ENCODE data around the gene SLC1A5.

The SLC1A5 gene

DNA sequence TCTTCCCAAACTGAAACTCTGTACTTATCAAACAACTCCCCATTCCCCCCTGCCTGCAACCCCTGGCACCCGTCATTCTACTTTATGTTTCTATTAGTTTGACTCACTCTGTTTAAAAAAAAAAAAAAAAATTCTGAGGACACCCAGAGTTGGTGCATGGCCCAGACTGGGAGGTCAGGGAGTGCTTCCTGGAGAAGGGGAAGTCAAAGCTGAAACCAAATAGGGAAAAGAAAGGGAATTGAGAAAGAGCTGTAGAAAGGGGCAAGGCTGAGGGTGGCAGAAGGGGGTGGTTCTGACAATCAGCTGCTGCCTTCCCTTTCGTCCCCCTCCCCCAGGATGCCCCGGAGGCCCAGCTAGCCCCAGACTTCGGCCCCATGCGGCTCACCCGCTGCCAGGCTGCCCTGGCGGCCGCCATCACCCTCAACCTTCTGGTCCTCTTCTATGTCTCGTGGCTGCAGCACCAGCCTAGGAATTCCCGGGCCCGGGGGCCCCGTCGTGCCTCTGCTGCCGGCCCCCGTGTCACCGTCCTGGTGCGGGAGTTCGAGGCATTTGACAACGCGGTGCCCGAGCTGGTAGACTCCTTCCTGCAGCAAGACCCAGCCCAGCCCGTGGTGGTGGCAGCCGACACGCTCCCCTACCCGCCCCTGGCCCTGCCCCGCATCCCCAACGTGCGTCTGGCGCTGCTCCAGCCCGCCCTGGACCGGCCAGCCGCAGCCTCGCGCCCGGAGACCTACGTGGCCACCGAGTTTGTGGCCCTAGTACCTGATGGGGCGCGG, 33.1 kb downstream of the SLC1A5 start:
- Histone ChIP-seq H3K4me2 (ENCODE audit: low read length) (no peak overlapping the region), H3K79me2 (ENCODE audit: insufficient read depth, low read length) (no peaks in the 10 kb centered on the region), H3K9me3 (ENCODE audit: low read length) (no peaks in the 10 kb centered on the region), H3K27me3 (ENCODE audit: insufficient read depth, low read length) (no peaks in the 10 kb centered on the region), H2AFZ (ENCODE audit: low read length) (no peak overlapping the region), H3K4me3 (ENCODE audit: low read depth, low read length, poor library complexity, severe bottlenecking) (no peak overlapping the region), H3K9me2 (ENCODE audit: low read depth, low read length) (no peaks in the 10 kb centered on the region), H3K36me3 (ENCODE audit: insufficient read depth, low read length) (peaks cover 3% of the 10 kb centered on the region), H3K27ac (ENCODE audit: low read depth, low read length, poor library complexity, severe bottlenecking) (no peak overlapping the region), H3K9ac (ENCODE audit: low read length) (no peak overlapping the region), H4K20me1 (ENCODE audit: insufficient read depth, low read length) (no peaks in the 10 kb centered on the region), H3F3A (ENCODE audit: insufficient read depth, low read length) (no peaks in the 10 kb centered on the region), H3K4me1 (ENCODE audit: insufficient read depth, low read length, severe bottlenecking) (peaks cover 20% of the 10 kb centered on the region)
- TF ChIP-seq EZH2 (IDR thresholded peaks at IDR 0.05; ENCODE audit: borderline replicate concordance, low read length) (no peak), CTCF (IDR thresholded peaks at IDR 0.05; ENCODE audit: low read length) (no peak)

- peaks cover 26% of the 10 kb centered on the region for H3K4me1 ChIP-seq (ENCODE audit: insufficient read depth, low read length, severe bottlenecking)
- no peaks in the 10 kb centered on the region for H3K27me3 ChIP-seq (ENCODE audit: insufficient read depth, low read length)
- H3F3A ChIP-seq (ENCODE audit: insufficient read depth, low read length), result no peaks in the 10 kb centered on the region
- H3K36me3 ChIP-seq (ENCODE audit: insufficient read depth, low read length), result peaks cover 3% of the 10 kb centered on the region
- no peak overlapping the region for H2AFZ ChIP-seq (ENCODE audit: low read length)
- H3K9me2 ChIP-seq (ENCODE audit: low read depth, low read length), result no peaks in the 10 kb centered on the region
- H3K79me2 ChIP-seq (ENCODE audit: insufficient read depth, low read length), result no peaks in the 10 kb centered on the region
- H3K9me3 ChIP-seq (ENCODE audit: low read length), result no peaks in the 10 kb centered on the region
- no peak overlapping the region for H3K4me2 ChIP-seq (ENCODE audit: low read length)
- no peak overlapping the region for H3K4me3 ChIP-seq (ENCODE audit: low read depth, low read length, poor library complexity, severe bottlenecking)
- TF ChIP-seq CTCF (IDR thresholded peaks at IDR 0.05; ENCODE audit: low read length), result peak; percentile 77
- TF ChIP-seq EZH2 (IDR thresholded peaks at IDR 0.05; ENCODE audit: borderline replicate concordance, low read length), result no peak
- H4K20me1 ChIP-seq (ENCODE audit: insufficient read depth, low read length), result no peaks in the 10 kb centered on the region
- H3K9ac ChIP-seq (ENCODE audit: low read length), result no peak overlapping the region
- no peak overlapping the region for H3K27ac ChIP-seq (ENCODE audit: low read depth, low read length, poor library complexity, severe bottlenecking)
These were observed 34.8 kb downstream of the SLC1A5 start for GRCh38 chr19:46753420-46754155.

- Histone ChIP-seq H3K27me3 (ENCODE audit: insufficient read depth, low read length) (no peaks in the 10 kb centered on the region), H3K4me2 (ENCODE audit: low read length) (no peak overlapping the region), H3K27ac (ENCODE audit: low read depth, low read length, poor library complexity, severe bottlenecking) (no peak overlapping the region), H2AFZ (ENCODE audit: low read length) (no peak overlapping the region), H4K20me1 (ENCODE audit: insufficient read depth, low read length) (no peaks in the 10 kb centered on the region), H3K4me1 (ENCODE audit: insufficient read depth, low read length, severe bottlenecking) (peaks cover 35% of the 10 kb centered on the region), H3K79me2 (ENCODE audit: insufficient read depth, low read length) (peaks cover 21% of the 10 kb centered on the region), H3K9me2 (ENCODE audit: low read depth, low read length) (no peaks in the 10 kb centered on the region), H3F3A (ENCODE audit: insufficient read depth, low read length) (no peaks in the 10 kb centered on the region), H3K4me3 (ENCODE audit: low read depth, low read length, poor library complexity, severe bottlenecking) (no peak overlapping the region), H3K9ac (ENCODE audit: low read length) (no peak overlapping the region), H3K36me3 (ENCODE audit: insufficient read depth, low read length) (no peaks in the 10 kb centered on the region; the same call in 1 of the 2 replicates), H3K9me3 (ENCODE audit: low read length) (no peaks in the 10 kb centered on the region)
- TF ChIP-seq EZH2 (IDR thresholded peaks at IDR 0.05; ENCODE audit: borderline replicate concordance, low read length) (no peak), CTCF (IDR thresholded peaks at IDR 0.05; ENCODE audit: low read length) (peak; percentile 91)
These were observed 39.9 kb downstream of the SLC1A5 start for GRCh38 chr19:46748325-46749109.
